HG02678 (cell line): Measurements from ENCODE around the gene SIL1.

Source experiments
- ATAC-seq: cut with Tn5 transposase; IDR thresholded peaks from one replicate; pipeline ENCODE4 v1.9.1; 2021; ENCODE audit warnings: mild to moderate bottlenecking, moderate library complexity; ENCODE audit not compliant: unreplicated experiment

SIL1 gene

DNA sequence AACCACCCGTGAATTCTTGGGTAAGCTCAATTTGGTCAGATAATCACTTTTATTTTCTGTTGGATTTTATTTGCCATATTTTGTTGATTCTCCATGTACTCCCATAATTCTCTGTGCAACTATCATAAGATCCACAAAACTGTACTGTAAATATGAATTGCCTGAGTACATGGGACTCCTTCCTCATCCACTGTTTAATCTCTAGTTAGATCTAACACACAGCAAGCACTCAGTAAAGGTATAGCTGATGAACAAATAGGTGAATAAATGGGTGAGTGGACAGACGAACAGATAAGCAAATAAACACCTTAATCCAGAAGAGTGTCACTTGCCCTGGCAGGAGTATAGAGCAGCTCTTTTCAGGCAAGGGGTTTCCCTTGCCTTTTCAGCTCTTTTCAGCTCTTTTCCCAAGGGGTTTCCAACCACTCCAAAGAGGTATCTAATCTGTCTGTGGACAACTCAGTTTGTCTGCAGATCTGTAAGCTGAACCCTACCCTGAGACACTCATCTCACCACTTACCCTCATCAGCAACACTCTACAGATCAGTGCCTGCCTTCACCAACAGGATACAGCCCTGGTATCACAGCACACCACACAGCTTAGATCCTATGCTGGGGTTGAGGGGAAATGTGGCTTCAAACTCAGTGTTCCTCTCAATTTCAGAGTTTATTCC is 51.2 kb downstream of the SIL1 start:
- ATAC-seq: no peak

DNA sequence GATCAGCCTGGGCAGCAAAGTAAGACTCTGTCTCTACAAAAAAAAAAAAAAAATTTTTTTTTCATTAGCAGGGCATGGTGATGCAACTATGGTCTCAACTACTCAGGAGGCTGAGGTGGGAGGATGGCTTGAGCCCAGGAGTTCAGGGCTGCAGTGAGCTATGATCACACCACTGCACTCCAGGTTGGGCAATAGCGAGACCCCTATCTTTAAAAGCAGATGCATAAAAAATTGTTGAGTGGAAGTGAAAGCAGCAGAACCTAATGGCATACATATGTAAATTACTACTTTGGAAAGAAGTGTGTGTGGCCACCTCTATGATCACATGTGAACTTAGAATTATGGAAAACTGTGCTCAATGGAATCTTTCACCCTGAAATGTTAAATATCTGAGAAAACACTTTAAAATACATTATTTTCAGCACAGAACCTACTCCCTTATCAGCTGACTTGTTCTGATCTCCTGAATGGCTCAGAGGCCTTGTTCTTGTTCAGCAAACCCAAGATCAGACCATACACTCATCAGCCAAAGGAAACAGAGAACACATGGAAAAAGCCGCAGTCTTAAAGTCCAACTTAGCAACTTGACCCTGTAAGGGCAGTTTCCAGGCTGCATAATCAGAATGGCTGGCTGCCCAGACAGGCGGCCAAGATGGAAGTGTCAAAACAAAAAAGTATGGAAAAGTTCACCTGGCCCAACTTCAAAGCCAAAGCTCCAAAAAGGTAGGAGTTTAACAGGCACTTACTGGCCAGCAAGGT is 56.5 kb downstream of the SIL1 start:
- no peak for ATAC-seq

DNA sequence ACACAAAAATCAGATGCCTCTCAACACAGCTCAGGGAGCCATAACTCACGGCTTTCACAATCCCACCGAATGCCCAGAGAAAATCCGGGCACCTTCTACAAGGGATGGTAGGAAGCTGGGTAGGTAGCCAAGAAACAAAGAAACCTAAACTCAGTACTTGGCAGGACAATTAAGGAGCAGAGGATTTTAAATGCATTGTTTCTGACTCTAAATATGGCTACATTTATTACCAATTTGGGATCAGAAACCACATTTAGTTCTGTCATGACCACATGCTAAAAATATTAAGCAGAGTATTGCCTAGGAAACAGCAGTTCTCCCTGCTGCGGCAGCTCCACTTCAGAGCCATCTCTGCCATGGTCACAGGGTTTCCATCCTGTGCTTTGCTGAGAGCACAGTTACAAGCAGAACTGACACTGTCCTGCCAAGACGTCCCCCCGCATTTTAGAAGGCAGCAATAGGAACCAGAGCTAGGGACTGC is 57.5 kb downstream of the SIL1 start:
- ATAC-seq: no peak

DNA sequence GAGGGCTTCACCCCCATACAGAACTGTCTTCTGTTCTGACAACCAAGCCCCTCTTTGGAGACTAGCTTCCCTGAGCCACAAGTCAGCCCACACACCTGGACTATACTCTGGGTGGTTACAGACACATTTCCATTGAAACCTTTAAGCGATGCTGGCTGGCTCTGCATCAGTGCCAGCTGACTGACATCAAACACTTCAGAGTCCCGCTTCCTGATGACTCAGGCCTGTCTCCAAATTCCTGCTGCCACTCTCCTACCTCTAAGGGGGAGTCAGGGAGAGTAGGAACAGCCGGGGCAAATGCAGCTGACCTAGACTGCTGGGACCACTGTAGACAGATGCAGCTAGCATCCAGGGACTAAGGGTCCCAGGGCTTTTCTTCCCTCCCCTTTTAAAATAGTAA is 59.4 kb downstream of the SIL1 start:
- ATAC-seq: no peak

DNA sequence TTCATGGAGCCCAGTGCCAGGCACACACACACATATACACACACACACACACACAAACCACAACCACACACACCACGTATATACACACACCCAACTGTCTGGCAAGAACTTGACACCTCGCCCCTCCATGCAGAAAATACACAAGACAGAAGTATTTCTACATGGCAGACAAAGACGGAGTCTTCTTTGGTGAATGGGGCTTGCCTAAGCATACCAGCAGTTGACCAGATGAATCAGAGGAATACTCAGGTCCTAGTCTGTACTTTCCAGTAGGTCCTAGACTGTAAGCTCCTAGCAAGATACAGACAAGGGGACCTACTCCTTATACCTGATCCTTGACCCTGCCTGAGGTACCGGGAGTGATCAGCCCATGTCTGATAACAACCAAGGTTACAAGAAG is 60.1 kb downstream of the SIL1 start:
- no peak for ATAC-seq

DNA sequence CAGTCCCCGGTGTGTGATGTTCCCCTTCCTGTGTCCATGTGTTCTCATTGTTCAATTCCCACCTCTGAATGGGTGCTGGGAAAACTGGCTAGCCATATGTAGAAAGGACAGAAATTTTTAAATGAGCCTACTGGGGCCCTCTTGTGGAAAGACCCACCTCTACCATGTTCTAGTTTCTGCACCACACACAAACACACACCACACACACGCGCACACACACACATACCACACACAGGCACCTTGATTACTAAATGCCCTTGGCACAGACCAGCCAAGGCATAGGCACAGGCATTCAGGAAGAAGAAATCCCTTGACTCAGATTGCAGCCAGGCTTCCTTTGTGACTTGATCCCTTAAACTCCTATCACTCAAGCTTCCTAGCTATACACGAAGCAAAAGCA is 60.5 kb downstream of the SIL1 start:
- no peak for ATAC-seq

DNA sequence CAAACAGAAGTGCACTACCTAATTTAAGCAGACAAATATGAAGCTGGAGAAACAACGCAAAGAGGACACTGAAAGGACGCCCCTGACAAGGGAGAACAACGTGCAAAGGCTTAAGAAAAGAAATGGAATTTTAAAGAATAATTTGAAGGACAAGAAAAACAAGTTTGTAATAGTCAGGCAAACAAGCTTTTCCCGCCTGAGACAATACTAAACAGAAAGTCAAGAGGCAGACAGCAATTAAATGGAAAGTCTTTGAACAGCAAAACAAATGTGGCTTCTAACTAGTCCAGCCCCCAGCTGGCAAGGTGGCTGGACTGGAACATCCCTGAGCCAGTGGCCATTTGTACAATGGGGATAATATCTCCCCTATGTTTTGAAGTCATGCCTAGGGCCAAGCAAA is 63.3 kb downstream of the SIL1 start:
- no peak for ATAC-seq

DNA sequence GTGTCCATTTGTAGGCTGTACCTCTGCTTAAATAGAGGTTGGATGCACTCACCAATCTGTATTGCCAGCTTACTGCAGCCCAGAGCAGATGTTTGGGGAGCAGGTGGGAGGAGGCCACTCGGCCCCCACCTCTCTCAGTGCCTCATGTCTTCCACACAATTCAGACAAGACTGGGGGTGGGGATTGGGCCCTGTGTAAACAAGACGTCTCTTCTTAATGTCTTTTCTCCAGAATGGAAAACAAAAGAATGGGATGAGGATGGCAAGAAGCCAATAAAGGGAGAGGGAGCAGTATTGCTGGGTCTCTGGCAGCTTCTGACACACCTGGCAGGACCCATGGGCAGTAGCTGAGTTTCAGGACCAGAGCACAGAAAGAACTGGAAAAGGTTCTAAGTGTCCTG is 64.9 kb downstream of the SIL1 start:
- no peak for ATAC-seq

DNA sequence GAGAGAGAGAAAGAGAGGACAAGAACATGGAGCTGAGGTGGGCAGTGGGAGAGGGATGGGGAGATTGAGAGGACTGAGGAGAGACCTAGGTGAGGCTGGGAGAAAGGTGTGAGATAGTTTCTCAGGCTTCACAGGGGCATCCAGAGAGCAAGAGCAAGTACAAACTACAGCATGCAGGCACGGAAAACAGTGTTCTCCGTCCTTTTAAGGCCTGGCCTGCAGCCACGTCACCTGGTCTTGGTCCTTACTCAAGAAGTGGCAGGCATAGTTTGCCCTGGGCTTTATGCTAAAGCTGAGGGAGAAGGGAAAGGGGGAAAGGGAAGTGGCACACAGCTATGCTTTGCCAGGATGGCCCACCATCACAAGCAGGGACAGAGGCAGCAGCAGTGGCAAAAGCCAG is 65.7 kb downstream of the SIL1 start:
- ATAC-seq: no peak

DNA sequence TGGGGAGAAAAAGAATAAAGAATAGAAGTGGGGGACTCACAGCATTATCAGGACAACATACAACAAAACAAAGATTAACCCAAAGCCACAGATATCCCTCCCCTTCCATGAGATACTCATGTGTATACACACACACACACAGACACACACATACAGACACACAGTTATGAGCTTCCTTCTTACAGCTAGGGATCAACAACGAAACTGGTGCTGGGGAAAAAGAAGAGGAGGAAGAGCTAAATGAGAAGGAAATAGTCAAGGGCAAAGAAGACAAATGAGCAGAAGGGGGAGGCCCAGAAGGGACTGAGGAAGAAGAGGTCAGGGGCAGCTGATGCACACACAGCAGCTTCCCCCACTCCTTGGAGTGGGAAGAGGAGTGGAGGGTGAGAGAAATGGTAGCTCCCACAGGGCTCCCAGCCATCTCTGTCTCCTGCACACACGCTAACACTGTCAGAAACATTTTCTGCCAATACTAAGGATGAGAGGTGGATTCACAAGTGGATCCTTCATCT is 66.2 kb downstream of the SIL1 start:
- no peak for ATAC-seq

DNA sequence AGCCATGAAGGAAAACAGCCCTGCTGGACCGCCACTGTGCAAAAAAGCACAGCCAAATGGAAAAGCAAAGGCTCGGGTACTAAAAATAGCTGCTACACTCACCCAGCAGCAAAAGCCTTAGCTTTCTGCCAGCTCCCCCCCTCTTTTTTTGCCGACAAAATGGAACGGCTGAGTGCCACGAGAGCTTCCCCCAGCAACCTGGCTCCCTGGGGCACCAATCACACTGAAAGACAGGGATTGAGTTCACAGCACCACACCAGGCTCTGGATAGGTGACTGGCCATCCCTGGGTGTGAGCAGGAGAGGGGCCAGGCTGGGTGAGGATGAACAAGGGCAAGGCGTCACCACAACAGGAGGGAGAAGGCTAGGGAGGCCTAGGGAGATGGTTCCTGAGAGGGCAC is 66.7 kb downstream of the SIL1 start:
- no peak for ATAC-seq

DNA sequence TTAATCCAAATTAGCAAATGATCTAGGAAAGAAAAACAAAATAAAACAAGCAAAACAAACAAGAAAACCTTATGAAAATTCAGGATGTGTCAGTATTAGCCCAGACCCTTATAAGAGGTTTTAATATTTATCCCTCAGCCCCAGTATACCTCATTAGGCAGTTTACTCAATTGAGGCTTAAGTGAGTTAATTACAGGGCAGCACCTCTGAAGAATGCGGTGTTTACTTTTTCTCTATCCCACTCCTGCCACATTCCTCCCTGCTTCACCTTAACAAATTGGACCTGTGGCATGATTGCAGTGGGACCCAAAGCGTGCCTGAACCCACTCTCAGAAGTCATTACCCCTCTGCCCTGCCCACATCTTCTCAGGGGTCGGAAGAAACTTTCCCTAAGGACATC is 67.1 kb downstream of the SIL1 start:
- ATAC-seq: no peak

DNA sequence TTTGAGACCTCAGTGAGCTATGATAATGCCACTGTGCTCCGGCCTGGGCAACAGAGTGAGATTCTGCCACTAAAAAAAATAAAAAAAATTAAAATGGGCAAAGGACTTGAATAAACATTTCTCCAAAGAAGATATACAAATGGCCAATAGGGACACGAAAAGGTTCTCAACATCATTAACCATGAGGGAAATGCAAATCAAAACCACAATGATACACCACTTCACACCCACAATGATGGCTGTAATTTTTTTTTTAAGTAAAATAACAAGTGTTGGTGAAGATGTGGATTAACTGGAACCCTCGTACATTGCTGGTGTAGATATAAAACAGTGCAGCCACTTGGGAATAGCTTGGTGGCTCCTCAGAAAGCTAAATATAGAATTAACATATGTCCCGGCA is 68.0 kb downstream of the SIL1 start:
- ATAC-seq: no peak

DNA sequence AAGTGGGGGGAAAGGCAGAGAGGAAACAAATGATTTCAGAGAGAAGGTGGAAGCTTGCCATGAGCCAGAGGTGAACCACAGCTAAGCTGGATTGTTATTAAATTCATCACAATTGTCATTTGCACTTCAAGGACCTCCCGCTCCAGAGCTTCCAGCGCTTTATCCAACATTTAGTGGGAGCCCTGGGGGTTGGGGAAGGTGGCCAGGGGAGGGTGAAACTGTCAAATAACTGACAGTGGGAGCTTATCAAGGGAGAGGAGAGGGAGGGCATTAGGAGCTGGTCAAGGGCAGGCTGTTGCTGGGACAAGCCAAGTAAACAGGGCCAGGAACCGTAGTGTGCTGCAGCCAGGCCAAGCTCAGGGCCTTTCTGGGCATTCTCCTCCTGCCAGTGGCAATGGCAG is 71.5 kb downstream of the SIL1 start:
- ATAC-seq: no peak

DNA sequence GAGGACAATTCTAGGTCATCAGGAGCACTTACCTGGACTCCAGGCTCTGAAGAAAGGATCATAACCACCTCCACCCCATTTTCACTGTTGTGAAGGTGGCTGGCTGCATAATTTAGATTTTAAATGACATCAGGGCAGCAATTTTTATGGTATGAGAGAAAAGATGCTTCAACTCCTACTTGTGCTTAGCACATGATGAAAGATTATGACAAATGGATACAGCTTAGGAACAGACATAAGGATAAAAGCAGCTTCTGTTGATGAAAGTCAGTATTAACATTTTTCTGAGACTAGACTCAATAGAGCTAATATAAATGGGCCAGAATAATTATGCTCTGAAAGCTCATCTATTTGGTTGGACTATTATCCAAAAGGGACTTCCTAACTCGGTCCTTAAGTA is 72.2 kb downstream of the SIL1 start:
- no peak for ATAC-seq

DNA sequence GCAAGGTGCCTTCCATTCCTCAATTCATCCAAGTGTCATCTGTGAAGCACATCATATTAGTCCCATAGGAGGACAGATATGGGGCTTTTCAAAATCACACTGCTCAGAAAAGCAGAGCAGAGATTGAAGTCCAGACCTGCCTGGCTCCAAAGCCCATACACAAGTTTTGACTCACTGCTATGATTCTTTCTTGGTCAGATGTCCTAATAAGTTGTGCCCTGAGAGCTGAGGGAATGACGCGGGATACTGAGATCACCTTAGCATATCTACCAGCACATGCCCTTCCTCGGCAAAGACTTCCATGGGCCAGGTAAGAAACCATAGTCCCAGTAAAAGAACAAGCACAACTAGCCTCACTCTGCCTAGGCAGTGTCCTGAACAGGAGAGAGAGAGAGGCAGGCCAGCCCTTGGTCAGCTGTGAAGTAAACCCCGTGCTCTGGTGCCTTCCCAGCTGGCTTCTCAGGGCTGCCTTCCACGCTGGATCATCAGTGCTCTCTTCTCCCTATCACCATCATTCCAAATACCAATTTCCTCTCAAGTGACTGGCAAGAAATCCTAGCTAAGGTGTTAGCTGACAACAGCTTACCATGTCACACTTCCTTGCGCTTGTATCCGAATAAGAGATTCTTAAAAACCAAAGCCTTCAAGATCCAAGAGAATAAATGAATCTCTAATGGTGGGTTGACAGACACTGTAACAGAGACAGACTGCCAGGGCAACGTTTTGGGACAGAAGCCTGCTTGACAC is 73.2 kb downstream of the SIL1 start:
- ATAC-seq: no peak

DNA sequence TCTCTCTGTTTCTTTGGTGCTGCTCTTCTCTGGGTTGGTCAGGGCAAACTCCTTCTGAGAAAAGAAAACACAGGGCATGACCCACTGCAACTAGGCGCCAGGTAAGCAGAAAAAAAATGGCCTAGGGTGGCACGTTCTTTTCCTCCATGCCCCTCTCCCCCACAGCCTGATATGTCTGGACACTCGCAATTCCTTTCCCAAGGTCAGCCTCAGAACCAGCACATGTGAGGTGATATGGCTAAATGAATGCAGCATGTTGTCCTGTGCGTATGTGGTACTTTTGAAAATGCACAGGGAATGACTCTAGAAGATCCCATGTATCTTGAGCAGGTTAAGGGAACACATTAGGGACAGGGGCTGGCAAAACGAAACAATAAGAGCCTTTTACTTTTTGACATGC is 77.0 kb downstream of the SIL1 start:
- no peak for ATAC-seq

DNA sequence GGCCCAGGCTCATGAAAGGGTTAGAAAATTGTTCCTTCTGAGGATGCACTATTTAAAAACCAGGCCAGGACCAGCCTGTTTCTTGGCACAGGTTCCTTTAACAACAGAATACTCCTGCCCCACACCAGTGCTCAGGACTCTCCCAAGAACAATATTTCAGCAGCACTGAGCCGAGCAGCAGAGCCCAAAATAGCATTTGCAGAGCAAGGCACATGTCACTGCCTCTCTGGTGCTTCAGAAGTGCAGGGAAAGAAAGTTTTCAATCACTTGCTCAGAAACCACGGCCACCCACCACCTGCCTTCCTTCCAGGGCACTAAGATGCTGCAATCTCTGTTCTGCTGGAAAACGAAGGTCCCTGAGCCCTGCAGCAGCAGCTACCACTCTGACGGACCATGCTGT is 77.6 kb downstream of the SIL1 start:
- no peak for ATAC-seq

DNA sequence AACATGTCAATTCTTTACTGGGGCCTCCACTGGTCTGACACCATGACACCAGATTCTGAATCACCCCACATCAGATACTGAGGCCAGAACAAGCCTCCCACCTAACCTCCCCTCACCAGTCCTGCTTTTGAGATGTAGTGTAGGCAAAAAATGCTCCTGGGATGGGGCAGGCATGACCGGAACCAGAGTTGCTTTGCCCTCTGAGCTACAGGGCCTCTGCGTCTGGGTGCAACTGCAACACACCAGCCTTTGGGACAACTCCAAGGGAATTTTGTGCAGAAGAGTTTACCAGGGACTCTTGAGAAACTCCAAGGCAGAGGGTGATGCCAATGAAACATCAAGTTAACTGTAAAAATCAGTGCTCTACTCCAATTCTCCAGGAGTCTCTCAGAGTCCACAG is 79.4 kb downstream of the SIL1 start:
- ATAC-seq: no peak

DNA sequence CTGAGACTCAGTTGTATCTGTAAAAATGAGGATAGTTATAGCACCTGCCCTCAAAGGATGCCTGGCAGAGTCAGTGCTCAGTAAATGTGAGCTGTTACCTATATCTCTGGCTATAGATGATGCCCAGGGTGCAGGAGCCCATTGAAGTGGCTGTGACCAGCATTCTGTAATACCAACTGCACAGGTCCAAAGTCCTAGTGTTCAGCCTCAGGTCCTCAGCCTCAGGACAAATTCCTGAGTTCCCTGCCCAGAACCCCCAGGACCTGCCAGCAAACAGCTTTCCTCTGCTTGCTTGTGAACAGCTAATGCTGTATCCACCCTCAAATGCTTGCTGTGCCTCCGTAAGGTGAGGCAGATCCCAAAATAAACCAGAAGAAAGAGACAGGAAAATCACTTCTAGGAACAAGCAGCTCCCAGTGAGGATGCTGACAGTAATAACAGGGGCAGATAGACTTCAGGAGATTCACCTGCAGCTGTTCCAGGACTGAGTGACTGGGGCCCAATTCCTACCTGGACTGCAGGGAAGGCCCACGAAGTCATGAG is 80.8 kb downstream of the SIL1 start:
- ATAC-seq: no peak

DNA sequence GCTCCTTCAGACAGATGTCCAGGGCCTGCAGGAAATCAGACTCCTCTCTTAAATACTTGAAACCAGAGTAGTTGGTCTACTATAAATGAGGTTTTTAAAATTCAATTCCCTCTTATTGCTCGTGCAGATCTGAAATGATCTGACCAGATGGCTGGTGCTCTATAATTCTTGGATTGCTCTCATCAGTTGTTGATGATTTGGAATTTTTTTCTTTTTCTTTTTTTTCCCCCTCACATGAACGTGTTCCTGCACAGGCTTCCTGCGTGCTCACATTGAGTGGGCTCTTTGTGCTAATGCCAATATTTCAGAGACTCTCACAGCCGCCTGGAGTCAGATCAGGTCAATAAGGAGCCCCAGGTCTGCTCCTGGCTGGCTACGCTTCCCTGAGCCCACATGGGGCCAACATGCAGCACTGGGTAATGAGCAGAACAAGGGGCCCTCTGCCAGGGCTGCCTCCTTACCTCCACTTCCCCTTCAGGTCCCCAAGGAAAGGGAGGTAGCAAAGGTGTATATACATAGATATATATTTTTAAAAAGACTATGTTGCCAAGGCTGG is 82.0 kb downstream of the SIL1 start:
- ATAC-seq: no peak
